GM19397 (cell line): ENCODE measurements around the gene HGFAC.

Source experiments
- ATAC-seq: cut with Tn5 transposase; IDR thresholded peaks from one replicate; pipeline ENCODE4 v1.9.1; 2021; ENCODE audit warnings: mild to moderate bottlenecking, moderate library complexity; ENCODE audit not compliant: unreplicated experiment

The HGFAC gene

GRCh38 chr4:3441501-3442459, at the start of gene HGFAC:
Gene HGFAC (plus strand): TSS chr4:3441968. CDS start chr4:3442002, 34 bp downstream.
- no peak for ATAC-seq

GRCh38 chr4:3392321-3392720, 49.4 kb upstream of the HGFAC start:
- no peak for ATAC-seq

- ATAC-seq = no peak
These were observed 48.6 kb upstream of the HGFAC start for GRCh38 chr4:3393171-3393570.

GRCh38 chr4:3396600-3396999, 45.2 kb upstream of the HGFAC start:
- ATAC-seq = no peak

- no peak for ATAC-seq
These were observed 44.6 kb upstream of the HGFAC start for GRCh38 chr4:3397128-3397527.

- no peak for ATAC-seq
These were observed 42.2 kb upstream of the HGFAC start for GRCh38 chr4:3399277-3400194.

- no peak for ATAC-seq
These were observed 40.2 kb upstream of the HGFAC start for GRCh38 chr4:3401436-3402171.

GRCh38 chr4:3402491-3403347, 39.0 kb upstream of the HGFAC start:
- no peak for ATAC-seq

- no peak for ATAC-seq
These were observed 38.3 kb upstream of the HGFAC start for GRCh38 chr4:3403348-3403906.

GRCh38 chr4:3404546-3404945, 37.2 kb upstream of the HGFAC start:
- no peak for ATAC-seq

GRCh38 chr4:3405176-3405575, 36.6 kb upstream of the HGFAC start:
- no peak for ATAC-seq

- no peak for ATAC-seq
These were observed 35.7 kb upstream of the HGFAC start for GRCh38 chr4:3406021-3406420.

GRCh38 chr4:3406431-3406830, 35.3 kb upstream of the HGFAC start:
- no peak for ATAC-seq

GRCh38 chr4:3407171-3407771, 34.5 kb upstream of the HGFAC start:
- no peak for ATAC-seq

- no peak for ATAC-seq
These were observed 33.6 kb upstream of the HGFAC start for GRCh38 chr4:3407930-3408792.

- no peak for ATAC-seq
These were observed 32.9 kb upstream of the HGFAC start for GRCh38 chr4:3408793-3409330.

GRCh38 chr4:3409571-3410091, 32.1 kb upstream of the HGFAC start:
- ATAC-seq = no peak
